DMS79 treated with DMSO at 0.1 percent for 48 hours (cell line): ENCODE results near the gene TYMP.
"Not testable (repeated sequence)": the region's sequence is repeated elsewhere in the genome, so short reads cannot be mapped to it uniquely, and the experiment has no call there.

Experiments used
- DNase-seq: peaks from one replicate; lab custom pipeline; 2025; lab: John Stamatoyannopoulos, UW

The TYMP gene

GRCh38 chr22:50523806-50524675, 5.8 kb downstream of the TYMP start:
- DNase-seq = no peak

- DNase-seq = no peak
Observed at GRCh38 chr22:50523458-50523805, 6.4 kb downstream of the TYMP start.

- no peak for DNase-seq
Observed at GRCh38 chr22:50522806-50523438, 6.9 kb downstream of the TYMP start.

- DNase-seq = no peak
Observed at GRCh38 chr22:50522208-50522805, 7.5 kb downstream of the TYMP start.

- DNase-seq = no peak
Observed at GRCh38 chr22:50521710-50522109, 8.1 kb downstream of the TYMP start.

- no peak for DNase-seq
Observed at GRCh38 chr22:50520826-50521453, 8.9 kb downstream of the TYMP start.

- not testable (repeated sequence) for DNase-seq
Observed at GRCh38 chr22:50520184-50520583, 9.6 kb downstream of the TYMP start.

- no peak for DNase-seq
Observed at GRCh38 chr22:50519151-50519550, 10.7 kb downstream of the TYMP start.

GRCh38 chr22:50518606-50519005, 11.2 kb downstream of the TYMP start:
- DNase-seq = no peak

- no peak for DNase-seq
Observed at GRCh38 chr22:50517495-50518260, 12.1 kb downstream of the TYMP start.

- DNase-seq = no peak
Observed at GRCh38 chr22:50516891-50517290, 12.9 kb downstream of the TYMP start.

GRCh38 chr22:50516068-50516467, 13.7 kb downstream of the TYMP start:
- no peak for DNase-seq

GRCh38 chr22:50513175-50513574, 16.6 kb downstream of the TYMP start:
- DNase-seq = no peak

GRCh38 chr22:50508897-50509296, 20.9 kb downstream of the TYMP start:
- DNase-seq = no peak

- DNase-seq = peak; percentile 70
Observed at GRCh38 chr22:50507991-50508884, 21.6 kb downstream of the TYMP start, which contains the start of gene NCAPH2. NCAPH2 (plus strand) TSS chr22:50508224; CDS start chr22:50508338, 114 bp downstream.

GRCh38 chr22:50507421-50507990, 22.3 kb downstream of the TYMP start, which contains the start of gene LMF2:
LMF2 (minus strand) TSS chr22:50507702; CDS start chr22:50507675, 27 bp downstream.
- DNase-seq = peak; percentile 69

- DNase-seq = no peak
Observed at GRCh38 chr22:50506611-50507420, 23.0 kb downstream of the TYMP start.

GRCh38 chr22:50505776-50506610, 23.8 kb downstream of the TYMP start:
- no peak for DNase-seq
